T-helper 9 cell (primary cell): ENCODE measurements around the gene NFIA.

Source experiments
- DNase-seq: peaks from one replicate; pipeline ENCODE4 v3.0.0-alpha.2; 2020

NFIA gene

DNA sequence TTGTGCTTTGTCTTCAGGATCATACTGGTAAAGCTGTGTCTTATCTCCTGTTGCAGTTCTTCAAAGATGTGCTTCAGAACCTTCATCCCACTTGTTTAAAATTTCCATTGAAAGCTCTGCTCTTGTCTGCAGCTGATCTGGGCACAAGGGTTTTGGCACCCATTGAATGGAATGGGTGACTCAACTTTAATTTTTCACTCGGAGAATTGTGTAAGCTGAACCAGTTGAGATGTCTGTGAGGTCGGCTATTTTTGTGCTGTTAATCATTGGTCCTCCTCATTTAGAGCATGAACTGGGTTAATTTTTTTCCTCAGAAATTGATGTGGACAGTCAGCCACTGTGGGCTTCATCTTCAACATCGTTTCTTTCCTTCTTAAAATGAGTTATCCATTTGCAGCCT is 390.5 kb downstream of the NFIA start:
- DNase-seq, result no peak

- no peak for DNase-seq
Observed at GRCh38 chr1:61474269-61474817, 392.0 kb downstream of the NFIA start.

- DNase-seq, result no peak
Observed at GRCh38 chr1:61474963-61475362, 392.6 kb downstream of the NFIA start.

- DNase-seq, result no peak
Observed at GRCh38 chr1:61477301-61477700, 394.9 kb downstream of the NFIA start.

GRCh38 chr1:61480273-61480935 is 398.0 kb downstream of the NFIA start:
- no peak for DNase-seq

DNA sequence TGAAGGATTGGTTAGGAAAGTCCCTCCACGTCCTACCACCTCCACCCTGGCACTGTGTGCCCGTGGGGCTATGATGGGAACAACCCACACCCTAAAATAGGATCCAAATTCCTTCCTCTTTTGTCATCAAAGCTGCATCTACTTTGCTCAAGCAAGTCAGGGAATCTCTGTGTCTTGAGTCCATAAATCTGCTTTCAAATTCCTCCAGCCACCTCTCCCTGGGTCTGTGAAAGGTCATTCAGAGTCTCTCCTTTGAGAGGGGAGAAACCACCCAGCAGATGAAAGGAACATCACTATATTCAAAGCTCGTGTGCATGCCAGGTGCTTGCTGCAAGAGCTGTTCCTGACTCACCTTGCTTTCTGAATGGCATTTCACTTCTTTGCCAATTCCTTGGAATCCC is 399.0 kb downstream of the NFIA start:
- DNase-seq, result no peak

DNA sequence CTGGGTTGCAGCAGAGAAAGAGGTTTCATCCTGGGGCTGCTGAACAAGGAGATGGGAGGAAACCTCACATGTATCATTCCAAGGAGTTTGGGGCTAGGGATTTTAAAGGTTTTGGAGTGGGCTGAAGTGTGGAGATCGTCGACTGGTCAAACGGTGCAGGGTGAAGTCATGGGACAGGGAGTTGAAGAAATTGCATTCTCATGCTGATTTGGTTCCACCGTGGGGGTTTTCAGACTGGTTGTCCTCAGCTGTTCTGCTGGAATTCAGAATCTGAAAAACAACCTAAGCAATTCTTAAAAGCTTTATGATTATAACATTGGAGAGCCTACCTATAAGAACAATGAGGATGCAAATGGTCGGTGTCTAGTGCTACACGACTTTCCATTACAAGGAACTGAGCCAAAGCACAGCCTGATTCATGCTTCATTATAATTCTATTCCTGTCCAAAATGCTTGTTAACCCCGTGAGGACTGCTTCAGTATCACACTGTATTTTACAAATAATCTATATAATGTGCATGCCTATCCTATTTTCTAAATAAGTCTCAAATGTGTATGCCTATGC is 399.9 kb downstream of the NFIA start:
- DNase-seq, result no peak

- no peak for DNase-seq
Observed at GRCh38 chr1:61486783-61487536, 404.6 kb downstream of the NFIA start.

DNA sequence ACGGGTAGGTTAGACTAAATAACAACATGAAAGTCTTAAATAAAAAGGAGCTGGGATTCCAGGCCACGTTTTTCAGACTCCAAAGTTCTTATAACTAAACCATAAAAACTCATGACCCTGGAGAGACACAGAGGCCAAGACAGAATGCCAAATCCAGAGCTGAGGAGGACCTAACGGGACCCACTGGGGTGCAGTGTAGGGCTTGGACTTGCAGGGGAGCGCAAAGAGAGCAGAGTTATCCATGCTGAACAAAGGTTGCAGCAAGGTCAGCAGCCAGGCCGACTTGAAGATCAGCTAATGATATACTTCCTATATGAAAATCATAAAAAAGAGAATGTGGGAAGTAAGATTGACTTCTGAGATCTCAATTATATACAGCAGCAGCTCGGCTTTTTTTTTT is 405.4 kb downstream of the NFIA start:
- no peak for DNase-seq

DNA sequence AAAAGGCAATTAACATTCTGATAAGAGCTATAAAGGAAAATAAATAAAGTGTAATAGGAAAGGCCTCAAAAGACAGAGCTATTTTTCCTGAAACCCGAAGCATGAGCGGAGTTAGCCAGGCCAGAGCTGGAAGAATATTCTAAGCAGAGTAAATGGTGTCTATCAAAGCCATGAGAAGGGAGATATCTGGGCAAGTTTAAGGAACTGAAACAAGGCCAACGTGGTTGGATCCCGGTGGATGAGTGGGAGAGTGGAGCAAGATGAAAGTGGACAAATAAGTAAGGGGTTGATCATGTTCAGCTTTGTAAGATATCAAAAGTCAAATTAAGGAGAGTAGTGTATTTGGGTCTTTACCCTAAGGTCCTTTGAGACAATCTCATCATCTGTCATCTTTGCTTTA is 408.6 kb downstream of the NFIA start:
- DNase-seq, result no peak

- DNase-seq, result no peak
Observed at GRCh38 chr1:61491497-61491896, 409.1 kb downstream of the NFIA start.

DNA sequence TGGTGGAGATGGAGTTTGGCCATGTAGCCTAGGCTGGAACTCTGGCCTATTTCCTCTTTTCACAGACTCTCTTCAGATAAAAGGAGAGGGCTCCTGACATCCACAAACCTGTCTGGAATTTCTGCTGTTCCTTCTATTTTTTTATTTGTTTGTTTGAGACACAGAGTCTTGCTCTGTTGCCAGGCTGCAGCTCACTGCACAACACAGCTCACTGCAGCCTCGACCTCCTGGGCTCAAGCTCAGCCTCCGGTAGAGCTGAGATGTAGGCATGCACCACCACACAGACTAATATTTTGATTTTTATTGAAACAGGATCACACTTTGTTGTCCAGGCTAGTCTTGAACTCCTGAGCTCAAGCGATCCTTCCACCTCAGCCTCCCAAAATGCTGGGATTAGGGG is 411.6 kb downstream of the NFIA start:
- no peak for DNase-seq

- DNase-seq, result no peak
Observed at GRCh38 chr1:61496501-61496900, 414.1 kb downstream of the NFIA start.

- no peak for DNase-seq
Observed at GRCh38 chr1:61497013-61497412, 414.7 kb downstream of the NFIA start.

DNA sequence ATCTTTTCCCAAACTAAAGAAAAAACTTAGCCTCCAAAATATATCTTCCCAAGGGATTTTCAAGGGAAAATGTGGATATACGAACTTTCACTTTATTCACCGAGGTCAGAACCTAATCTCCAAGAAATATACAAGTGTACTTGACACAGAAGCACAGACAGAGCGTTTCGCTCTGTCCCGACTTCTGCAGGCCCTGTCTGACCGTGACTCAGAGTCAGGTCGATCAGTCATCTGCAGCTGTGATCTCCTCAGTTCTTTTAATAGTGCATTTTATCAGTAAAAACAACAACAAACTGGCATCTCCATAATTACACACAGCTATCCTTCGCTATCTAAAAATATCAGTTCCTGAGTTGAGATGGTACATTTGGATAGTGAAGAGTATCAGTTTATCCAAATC is 416.0 kb downstream of the NFIA start:
- DNase-seq, result no peak

DNA sequence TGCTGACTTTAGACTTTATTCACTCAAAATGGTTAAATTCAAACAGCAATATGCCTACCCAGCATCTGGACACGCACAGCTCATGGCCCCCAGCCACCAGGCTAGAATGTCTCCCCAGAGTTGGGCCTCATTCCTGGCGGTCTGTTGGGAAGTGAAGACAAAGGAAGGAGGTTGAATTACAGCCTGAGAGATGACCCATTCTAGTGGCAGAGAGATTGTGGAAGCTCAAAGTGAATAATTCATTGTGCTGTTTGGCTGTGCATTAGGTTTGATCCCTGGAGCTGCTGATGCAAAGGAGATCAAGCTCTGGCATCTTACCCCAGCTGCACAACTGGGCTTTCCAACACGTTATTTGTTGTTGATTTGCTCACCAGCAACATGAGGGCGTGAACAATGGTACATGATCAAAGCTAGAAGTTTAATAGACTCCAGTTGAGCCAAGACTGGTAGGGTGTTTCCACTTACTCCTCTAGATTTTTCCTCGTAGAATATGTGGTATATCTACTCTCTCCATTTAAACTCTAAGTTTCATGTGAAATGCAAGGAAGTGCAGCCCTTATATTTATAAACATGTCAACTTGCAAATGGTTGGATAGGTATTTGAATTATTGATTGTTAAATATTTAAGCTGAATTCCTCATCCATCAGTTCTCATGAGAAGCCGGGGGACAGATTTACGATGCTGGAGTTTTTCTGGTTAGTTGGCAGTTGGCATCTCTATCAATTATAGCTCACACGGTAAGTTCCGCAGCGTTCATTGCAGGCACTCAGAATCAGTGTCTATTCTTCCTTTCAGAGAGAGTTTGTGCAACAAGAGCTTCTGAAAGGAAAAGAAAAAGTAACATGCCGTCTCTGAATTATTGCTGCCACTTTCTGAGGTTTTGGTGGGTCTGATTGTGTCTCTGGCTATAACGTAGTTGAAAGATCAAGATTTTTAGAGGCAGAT is 419.9 kb downstream of the NFIA start:
- no peak for DNase-seq

DNA sequence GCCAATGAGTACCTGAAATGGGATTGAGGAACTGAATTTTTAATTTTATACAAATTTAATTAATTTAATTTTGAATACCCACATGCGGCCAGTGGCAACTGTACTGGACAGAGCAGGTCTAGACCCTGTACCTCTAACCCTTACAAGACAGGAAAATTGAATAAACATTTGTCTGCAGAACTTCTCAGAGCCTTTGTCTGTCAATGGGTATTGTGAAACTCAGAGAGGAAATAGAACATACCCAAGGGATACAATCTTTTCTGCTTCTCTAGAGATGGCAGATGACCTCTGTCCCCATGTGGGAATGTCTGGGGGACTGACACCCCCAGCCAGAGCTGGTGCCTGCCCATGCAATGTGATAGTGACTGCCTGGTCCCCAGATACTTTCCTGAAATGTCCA is 421.9 kb downstream of the NFIA start:
- DNase-seq, result no peak

- DNase-seq, result no peak
Observed at GRCh38 chr1:61504852-61505390, 422.6 kb downstream of the NFIA start.

GRCh38 chr1:61506236-61506635 is 423.9 kb downstream of the NFIA start:
- no peak for DNase-seq

DNA sequence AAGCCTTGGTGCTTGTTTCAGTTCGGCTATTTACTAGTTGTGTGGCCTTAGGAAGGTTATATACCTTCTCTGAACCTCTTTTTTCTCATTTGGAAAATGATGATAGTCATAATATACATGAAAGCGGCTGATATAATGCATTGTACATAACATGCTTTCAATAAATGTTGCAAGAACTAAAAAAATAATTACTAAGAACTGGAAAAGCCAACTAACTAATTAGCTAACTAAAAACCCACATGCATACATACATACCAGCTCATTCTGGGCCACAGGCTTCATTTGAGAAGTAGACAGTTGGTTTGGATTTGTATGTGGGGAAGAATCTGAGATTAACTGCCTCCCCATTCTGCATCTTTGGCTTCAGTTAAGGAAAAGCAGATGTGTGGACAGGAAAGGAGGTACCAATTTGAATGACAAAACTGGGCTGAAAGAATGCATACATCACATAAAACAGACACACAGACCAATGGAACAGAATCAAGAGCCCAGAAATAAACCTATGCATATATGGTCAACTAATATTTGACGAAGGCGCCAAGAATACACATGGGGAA is 424.7 kb downstream of the NFIA start:
- no peak for DNase-seq
